Ovary (tissue), 3 donors: Measurements from ENCODE around the gene ZNF280B.

ENCODE experiments used
- CTCF ChIP-seq, 3 donors: fragments of 450-650 bp in 2 of 3; fragments of 200-600 bp in 1 of 3; IDR thresholded peaks; one replicate each; pipeline versions ENCODE4 v1.5.1 to v1.8.0; 2016 to 2022; ENCODE audit warnings: antibody characterized with exemption in 3 of 3, mild to moderate bottlenecking in 1 of 3
- EP300 ChIP-seq: sonication (generic); formaldehyde crosslinking; IDR thresholded peaks from one replicate; pipeline ENCODE4 v1.6.1; 2017; ENCODE audit warnings: antibody characterized with exemption
- donor health status: DM: no; HTN: no; CAD: no.

- TF ChIP-seq EP300 (no peak), CTCF (IDR thresholded peaks at IDR 0.05) (no peak)
Observed at GRCh38 chr22:22523494-22523893, 15.0 kb upstream of the ZNF280B start.
